ENCODE data around the gene AJM1.

Gene AJM1

GRCh38 chr9:136853596-136854112, 11.4 kb downstream of the AJM1 start:
- no peak for DNase-seq (ENCODE audit: extremely low read depth in 1 of 2, low read depth in 1 of 2)

- no peak for DNase-seq (ENCODE audit: extremely low read depth in 1 of 2, low read depth in 1 of 2)
Observed at GRCh38 chr9:136854113-136854841, 12.0 kb downstream of the AJM1 start.

GRCh38 chr9:136854842-136855460, 12.7 kb downstream of the AJM1 start:
- DNase-seq (ENCODE audit: extremely low read depth in 1 of 2, low read depth in 1 of 2) = no peak

GRCh38 chr9:136855461-136856078, 13.3 kb downstream of the AJM1 start:
- DNase-seq (ENCODE audit: extremely low read depth in 1 of 2, low read depth in 1 of 2) = no peak

DNA sequence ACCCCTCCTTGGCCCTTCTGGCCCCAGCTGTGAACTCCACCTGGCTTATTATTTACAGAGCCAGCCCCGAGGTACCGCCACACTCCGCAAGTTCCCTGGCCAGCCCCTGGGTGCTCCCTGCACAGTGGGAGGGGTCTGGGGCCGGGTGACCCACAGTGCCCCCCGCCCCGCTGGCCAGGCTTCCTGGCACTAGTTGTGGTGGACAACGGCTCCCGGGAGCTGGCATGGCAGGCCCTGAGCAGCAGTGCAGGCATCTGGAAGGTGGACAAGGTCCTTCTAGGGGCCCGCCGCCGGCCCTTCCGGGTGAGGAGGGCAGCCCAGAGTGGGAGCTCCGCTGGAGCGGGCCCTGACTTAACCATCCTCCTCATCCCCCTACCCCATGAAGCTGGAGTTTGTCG, 13.8 kb downstream of the AJM1 start:
- DNase-seq (ENCODE audit: extremely low read depth in 1 of 2, low read depth in 1 of 2) = no peak

DNA sequence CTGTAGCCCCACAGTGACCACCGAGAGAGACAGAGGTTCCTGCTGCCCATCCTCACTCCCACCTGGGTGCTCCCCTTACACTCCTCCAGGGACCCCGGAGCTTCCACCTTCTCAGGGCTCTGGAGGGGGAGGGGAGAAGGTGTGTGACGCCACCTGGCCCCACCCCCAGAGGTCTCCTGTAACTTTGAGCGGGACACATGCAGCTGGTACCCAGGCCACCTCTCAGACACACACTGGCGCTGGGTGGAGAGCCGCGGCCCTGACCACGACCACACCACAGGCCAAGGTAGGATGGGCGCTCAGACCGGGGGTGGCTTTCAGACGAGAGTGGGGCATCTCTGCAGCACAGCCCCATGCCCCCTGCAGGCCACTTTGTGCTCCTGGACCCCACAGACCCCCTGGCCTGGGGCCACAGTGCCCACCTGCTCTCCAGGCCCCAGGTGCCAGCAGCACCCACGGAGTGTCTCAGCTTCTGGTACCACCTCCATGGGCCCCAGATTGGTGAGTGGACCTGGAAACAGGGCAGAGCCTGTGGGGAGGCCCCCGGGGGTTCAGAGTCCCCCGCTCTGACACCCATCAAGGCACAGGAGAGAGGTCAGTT, 14.4 kb downstream of the AJM1 start:
- no peak for DNase-seq (ENCODE audit: extremely low read depth in 1 of 2, low read depth in 1 of 2)

GRCh38 chr9:136857166-136857565, 14.9 kb downstream of the AJM1 start:
- no peak for DNase-seq (ENCODE audit: extremely low read depth in 1 of 2, low read depth in 1 of 2)

GRCh38 chr9:136857581-136858412, 15.5 kb downstream of the AJM1 start:
- no peak for DNase-seq (ENCODE audit: extremely low read depth in 1 of 2, low read depth in 1 of 2)

- no peak for DNase-seq (ENCODE audit: extremely low read depth in 1 of 2, low read depth in 1 of 2)
Observed at GRCh38 chr9:136858452-136858843, 16.2 kb downstream of the AJM1 start.

DNA sequence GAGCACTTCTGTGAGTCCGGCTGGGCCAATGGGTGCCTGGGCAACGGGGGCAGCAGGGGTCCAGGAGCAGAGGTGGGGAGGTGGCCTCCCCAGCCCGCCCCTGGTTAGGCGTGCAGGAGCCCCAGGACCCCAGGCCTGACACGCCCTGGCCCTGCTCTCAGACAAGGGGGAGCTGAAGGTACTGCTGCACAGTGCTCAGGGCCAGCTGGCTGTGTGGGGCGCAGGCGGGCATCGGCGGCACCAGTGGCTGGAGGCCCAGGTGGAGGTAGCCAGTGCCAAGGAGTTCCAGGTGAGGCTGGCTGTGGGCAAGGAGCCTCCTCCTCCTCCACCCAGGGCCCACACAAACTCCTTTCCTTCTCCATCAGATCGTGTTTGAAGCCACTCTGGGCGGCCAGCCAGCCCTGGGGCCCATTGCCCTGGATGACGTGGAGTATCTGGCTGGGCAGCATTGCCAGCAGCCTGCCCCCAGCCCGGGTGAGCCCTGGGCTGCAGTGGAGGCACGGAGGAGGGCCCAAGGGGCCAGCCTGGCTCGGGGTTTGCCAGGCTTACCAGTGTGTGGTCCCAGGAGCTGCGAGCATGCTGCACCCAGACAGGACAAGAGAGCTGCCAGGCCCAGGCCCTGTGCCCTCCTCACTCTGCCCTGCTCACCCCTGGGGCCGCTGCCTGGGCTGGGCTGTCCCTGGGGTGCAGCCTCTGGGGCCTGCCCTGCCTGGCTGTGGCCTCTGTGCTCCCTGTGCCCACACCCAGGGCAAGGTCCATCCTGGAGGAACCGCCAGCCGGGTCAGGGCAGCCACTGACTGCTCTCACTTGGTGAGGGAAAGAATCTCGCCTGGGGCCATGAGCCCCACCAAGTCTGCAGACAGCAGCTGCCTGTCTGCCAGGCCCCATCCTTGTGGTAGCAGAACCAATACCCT, 16.8 kb downstream of the AJM1 start:
- no peak for DNase-seq (ENCODE audit: extremely low read depth in 1 of 2, low read depth in 1 of 2)

GRCh38 chr9:136860529-136860928, 18.3 kb downstream of the AJM1 start:
- DNase-seq (ENCODE audit: extremely low read depth in 1 of 2, low read depth in 1 of 2) = no peak

DNA sequence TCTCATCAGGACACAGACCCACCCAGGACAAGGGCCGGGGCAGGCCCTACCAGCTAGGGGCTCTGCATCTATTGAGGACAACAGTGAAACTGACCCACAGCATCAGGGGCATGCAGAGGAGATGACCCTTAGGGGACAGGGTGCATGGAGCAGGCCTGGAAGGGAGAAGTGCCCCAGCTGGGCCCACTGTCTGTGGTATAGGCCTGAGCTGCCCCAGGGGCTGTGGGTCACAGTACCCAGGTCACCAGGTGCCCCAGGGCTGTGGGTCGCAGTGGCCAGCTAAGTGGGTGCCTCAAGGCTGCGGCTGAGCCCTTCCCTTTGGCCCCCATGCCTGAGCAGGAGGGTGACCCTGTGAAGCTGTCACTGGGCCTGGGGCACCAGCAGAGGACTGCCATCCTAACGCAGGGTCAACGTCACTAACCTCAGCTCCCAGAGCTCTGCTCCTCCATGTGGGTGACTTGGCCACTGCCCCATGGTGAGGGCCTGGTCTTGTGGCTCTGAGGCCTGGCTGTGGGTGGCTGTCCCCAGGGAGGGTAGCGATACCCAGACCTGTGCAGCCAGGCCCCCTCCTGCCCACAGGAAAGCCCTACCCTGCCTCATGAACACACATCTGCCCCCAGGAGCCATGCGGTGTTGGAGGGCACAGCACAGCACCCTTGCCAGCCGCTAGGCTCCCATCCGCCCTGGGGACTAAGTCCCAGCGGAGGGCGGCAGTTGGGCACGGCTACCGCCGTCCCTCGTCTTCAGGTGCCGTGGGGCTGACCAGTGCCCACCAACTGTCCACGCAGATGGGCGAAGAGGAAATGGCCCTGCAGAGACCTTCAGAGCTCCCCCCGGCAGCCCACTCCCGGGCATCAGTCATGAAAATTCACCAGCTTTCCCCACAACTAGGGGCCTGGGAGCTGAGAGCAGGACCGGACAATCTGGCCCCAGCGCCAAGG, 18.9 kb downstream of the AJM1 start:
- DNase-seq (ENCODE audit: extremely low read depth in 1 of 2, low read depth in 1 of 2) = no peak

- DNase-seq (ENCODE audit: extremely low read depth in 1 of 2, low read depth in 1 of 2) = no peak
Observed at GRCh38 chr9:136861874-136862457, 19.7 kb downstream of the AJM1 start.

DNA sequence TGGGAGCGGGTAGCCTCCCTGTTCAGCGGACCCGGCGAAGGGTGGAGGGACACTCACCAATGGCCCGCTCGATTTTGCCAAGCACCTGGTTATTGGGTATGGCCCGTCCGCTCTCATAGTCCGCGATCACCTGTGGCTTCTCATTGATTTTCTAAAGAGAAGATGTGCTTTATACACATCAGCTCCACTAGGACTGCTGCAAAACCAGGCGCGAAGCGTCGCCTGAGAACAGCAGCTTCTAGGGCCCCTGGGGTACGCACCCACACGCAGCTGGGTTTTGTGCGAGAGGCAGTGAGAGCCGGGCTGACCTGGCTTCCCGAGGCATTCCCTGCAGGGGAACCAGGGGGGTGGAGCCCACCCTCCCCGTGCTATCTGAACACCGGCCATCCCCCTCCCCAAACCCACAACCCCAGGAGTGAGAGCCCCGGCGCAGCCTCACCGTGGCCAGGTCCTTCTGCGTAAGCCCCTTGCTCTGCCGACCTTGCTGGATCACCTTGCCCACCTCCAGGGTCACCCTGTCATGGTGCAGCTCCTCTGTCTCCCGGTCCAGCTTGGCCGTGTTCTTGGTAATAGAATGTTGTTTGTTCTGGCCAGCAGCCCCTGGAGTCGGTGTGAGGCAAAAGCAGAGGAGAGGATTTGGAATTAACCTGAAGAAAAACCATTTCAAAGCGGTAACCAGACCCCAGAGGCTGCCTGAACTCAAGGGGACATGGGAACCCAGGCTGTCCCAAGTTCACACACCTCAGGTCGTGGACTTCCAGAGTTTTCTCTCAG, 20.8 kb downstream of the AJM1 start:
- no peak for DNase-seq (ENCODE audit: extremely low read depth in 1 of 2, low read depth in 1 of 2)

GRCh38 chr9:136863623-136864273, 21.5 kb downstream of the AJM1 start:
- no peak for DNase-seq (ENCODE audit: extremely low read depth in 1 of 2, low read depth in 1 of 2)

GRCh38 chr9:136865041-136865767, 22.9 kb downstream of the AJM1 start:
- DNase-seq (ENCODE audit: extremely low read depth in 1 of 2, low read depth in 1 of 2) = no peak
